ENCODE data around the gene LAMTOR2.

The LAMTOR2 gene

GRCh38 chr1:156098784-156099183 lies 44.2 kb downstream of the LAMTOR2 start:
- no peak for DNase-seq (ENCODE audit: low read depth in 3 of 3)

- DNase-seq (ENCODE audit: low read depth in 3 of 3): no peak
These were observed 44.7 kb downstream of the LAMTOR2 start for GRCh38 chr1:156099282-156099681.

DNA sequence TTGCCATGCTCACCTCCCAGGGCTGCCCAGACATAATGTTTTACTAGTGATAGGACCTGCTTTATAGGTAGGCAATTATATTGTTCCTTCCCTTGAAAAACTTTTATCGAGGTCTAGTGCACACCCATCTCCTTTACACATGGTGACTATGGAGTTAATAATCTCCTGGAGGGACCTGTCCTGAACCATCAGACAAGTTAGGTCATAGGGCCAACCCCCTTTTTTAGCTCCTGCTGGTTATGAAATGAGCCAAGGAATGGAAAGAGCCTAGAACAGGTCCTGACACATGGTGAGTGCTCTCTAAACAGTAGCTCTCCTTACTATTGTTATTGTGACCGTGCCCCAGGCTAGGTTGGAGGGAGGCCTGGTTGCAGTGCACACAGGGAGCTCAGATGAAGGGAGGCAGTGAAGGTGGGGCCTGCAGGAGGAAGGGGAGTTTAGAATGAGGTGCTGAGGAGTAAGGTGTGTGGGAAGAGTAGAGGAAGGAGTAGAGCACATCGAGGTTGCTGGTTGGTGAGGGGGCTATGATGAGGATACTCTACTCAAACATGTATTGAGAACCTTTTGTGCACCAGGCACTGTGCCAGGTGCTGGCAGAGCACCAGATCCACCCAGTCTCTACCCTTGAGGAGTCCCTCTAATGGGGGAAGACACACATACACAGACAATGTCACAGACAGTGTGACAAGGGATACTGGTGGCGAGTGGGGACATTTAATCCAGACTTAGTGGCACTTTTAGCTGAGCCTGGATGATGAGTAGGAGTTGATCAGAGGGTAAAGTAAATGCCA lies 45.8 kb downstream of the LAMTOR2 start:
- no peak for DNase-seq (ENCODE audit: low read depth in 3 of 3)

DNA sequence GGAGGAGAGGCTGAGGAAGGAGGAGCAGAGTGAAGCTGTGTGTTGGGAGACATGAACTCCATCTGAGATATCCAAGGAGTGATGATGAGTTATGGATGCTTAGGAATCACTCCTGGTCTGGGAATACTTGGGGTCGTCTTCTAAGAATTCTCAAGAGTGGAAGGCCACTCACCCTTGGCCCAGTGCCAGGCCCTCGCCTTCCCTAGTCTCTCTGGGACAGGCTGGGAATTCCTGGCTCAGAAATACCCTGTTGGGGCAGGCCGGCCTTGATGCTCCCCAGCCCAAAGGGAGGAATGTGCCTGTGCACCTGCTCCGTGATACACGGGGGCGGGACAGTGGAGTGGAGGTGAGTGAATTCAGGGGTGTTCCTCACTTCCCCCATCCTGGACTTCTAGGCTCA lies 47.3 kb downstream of the LAMTOR2 start:
- no peak for DNase-seq (ENCODE audit: low read depth in 3 of 3)

GRCh38 chr1:156102633-156103511 lies 48.3 kb downstream of the LAMTOR2 start:
- DNase-seq (ENCODE audit: low read depth in 3 of 3): no peak

- no peak for DNase-seq (ENCODE audit: low read depth in 3 of 3)
These were observed 49.0 kb downstream of the LAMTOR2 start for GRCh38 chr1:156103521-156103947.

- no peak for DNase-seq (ENCODE audit: low read depth in 3 of 3)
These were observed 49.7 kb downstream of the LAMTOR2 start for GRCh38 chr1:156104065-156104810.

DNA sequence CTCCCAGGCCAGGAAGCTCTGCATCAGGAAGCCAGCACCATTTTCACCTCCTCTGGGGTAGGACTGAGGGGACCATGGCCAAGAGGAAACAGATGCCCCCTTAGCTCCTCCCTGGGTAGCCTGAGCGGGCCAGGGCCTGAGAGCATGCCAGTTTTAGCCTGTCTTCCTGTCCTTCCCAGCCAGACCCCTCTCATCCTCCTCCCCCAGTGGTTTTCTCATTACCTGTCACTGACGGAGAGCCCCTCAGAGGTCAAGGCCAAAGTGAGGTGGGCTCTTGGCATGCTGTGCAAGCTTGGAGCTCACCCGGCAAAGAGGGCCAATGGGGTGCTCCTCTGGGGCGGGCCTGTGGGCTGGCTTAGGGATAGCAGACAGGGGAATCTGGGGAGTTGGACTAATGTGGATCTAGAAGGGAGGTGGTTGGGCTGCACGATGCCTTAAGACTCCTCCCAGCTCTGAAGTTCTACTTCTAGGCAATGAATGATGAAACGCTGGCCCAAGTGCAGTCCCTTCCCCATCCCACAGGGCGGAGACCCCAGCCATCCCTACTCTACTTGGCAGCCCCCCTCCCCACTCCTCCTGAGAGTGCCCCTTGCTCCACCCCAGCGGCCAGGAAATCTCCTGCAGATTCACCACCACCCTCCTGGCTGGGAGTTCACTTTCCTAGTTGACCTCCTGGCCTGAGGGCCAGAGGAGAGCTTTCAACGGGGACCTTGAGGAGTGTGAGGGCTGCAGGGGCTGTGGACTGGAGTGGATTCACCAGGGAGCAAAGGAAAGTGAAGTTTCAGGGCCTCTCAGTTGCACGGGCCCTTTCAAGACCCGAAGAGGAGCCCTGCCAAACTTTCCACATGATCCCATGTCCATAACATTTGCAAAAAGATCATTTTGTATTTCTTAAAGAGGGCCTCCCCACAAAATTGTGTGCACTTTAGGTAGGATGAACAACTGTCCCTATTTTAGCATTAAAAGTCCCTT lies 50.6 kb downstream of the LAMTOR2 start:
- no peak for DNase-seq (ENCODE audit: low read depth in 3 of 3)

- no peak for DNase-seq (ENCODE audit: low read depth in 3 of 3)
These were observed 52.3 kb downstream of the LAMTOR2 start for GRCh38 chr1:156106624-156107488.

GRCh38 chr1:156108057-156108456 lies 53.5 kb downstream of the LAMTOR2 start:
- DNase-seq (ENCODE audit: low read depth in 3 of 3): no peak

Data from stimulated activated CD4-positive, alpha-beta T cell treated with anti-CD3 and anti-CD28 coated beads, TNF-alpha, amount 100 ng/mL, for 4 hours (primary cell).